ENCODE results near the gene UFSP2. TPM values are rescaled to one million over a fixed set of nuclear protein-coding genes. Genes with fewer than 3 reads are reported as not detected.

UFSP2 gene
- total and polyA plus RNA-seq, 2 of the 4 experiments (the other 2 are of a cell fraction), result 21.8 to 43.7 TPM

- Histone ChIP-seq H3K4me3 (ENCODE audit: insufficient read depth, low read depth, low read length) (no peak overlapping the region), H2AK5ac (ENCODE audit: low read depth, low read length) (no peak overlapping the region), H2BK120ac (ENCODE audit: low read depth, low read length) (no peak overlapping the region), H3K14ac (replicated peaks; ENCODE audit: low read depth, low read length) (no peak overlapping the region), H3K27ac (ENCODE audit: insufficient read depth, low read length) (no peak overlapping the region), H3K4ac (ENCODE audit: low read depth, low read length) (no peak overlapping the region), H3K9ac (ENCODE audit: low read depth, low read length) (no peak overlapping the region), H2AFZ (replicated peaks; ENCODE audit: low read length, poor library complexity) (no peak overlapping the region), H3K36me3 (ENCODE audit: control insufficient read depth, insufficient read depth, low read length) (peaks cover 7% of the 10 kb centered on the region), H3K79me1 (ENCODE audit: low read depth in 1 of 2, low read length in 2 of 2) (no peaks in the 10 kb centered on the region), H3K18ac (ENCODE audit: low read depth, low read length) (no peak overlapping the region), H2BK20ac (ENCODE audit: low read depth, low read length) (no peak overlapping the region), H4K20me1 (ENCODE audit: insufficient read depth, low read length) (no peaks in the 10 kb centered on the region), H4K8ac (ENCODE audit: low read depth in 2 of 2, low read length in 2 of 2) (no peak overlapping the region), H3K23ac (ENCODE audit: low read depth, low read length) (no peak overlapping the region), H3K56ac (ENCODE audit: extremely low read depth, insufficient read depth, low read length) (no peak overlapping the region), H2AK9ac (replicated peaks; ENCODE audit: low read depth, low read length, poor library complexity) (no peak overlapping the region), H3K9me1 (ENCODE audit: insufficient read depth, low read length) (peaks cover 4% of the 10 kb centered on the region; the same call in 1 of the 2 replicates), H2BK15ac (ENCODE audit: low read depth, low read length) (no peak overlapping the region), H3K4me2 (ENCODE audit: low read depth, low read length) (no peak overlapping the region), H3K4me1 (ENCODE audit: control insufficient read depth, insufficient read depth, low read length) (no peaks in the 10 kb centered on the region), H4K91ac (ENCODE audit: insufficient read depth, low read depth, low read length) (no peak overlapping the region), H4K5ac (ENCODE audit: low read depth, low read length) (no peak overlapping the region), H2BK5ac (ENCODE audit: low read depth, low read length, poor library complexity, severe bottlenecking) (no peak overlapping the region), H3K27me3 (ENCODE audit: control insufficient read depth, insufficient read depth, low read length) (no peaks in the 10 kb centered on the region), H3K9me3 (ENCODE audit: control insufficient read depth, insufficient read depth, low read length) (peaks cover 5% of the 10 kb centered on the region)
- WGBS, 2 experiments (ENCODE audit: extremely low coverage in 2 of 2, insufficient read length in 1 of 2), result no CpG with 5 or more reads among the region's 1 CpG
- intact Hi-C loops (cut with micrococcal nuclease), result no loop called here
- DNase-seq (no peak), ATAC-seq (ENCODE audit: low read depth) (no peak)
- TF ChIP-seq MAZ (IDR thresholded peaks at IDR 0.05; ENCODE audit: borderline replicate concordance, low read depth, low read length) (no peak), RCOR1 (IDR thresholded peaks at IDR 0.05; ENCODE audit: insufficient replicate concordance, low read length) (no peak), MAFK (IDR thresholded peaks at IDR 0.05; ENCODE audit: low read depth, low read length) (no peak), RAD21 (IDR thresholded peaks at IDR 0.05; ENCODE audit: low read length) (no peak), RFX5 (IDR thresholded peaks at IDR 0.05; ENCODE audit: low read depth, low read length) (no peak)
- no TSS peak for BruUV-seq (replicated peaks)
- ChIA-PET POLR2A (ENCODE audit: unreplicated experiment) (no interaction called here), CTCF (no interaction called here)
- in situ Hi-C loops (cut with MboI; ENCODE audit: low sequenced_read_pairs), result no loop called here
- dilution Hi-C loops (cut with HindIII; ENCODE audit: low sequenced_read_pairs, unreplicated experiment), result no loop called here
These were observed 45.4 kb downstream of the UFSP2 start for GRCh38 chr4:185380320-185380719.

Data from IMR-90 (cell line).